AG10803 (cell line): ENCODE data around the gene YJU2.
"Not testable (repeated sequence)": the region's sequence is repeated elsewhere in the genome, so short reads cannot be mapped to it uniquely, and the experiment has no call there.

Experiments
- DNase-seq: peaks from one replicate; pipeline ENCODE4 v3.0.0; 2010; ENCODE audit warnings: low read depth
- H3K4me3 ChIP-seq: 2 replicates; pipeline ENCODE4 v1.5.1; 2011; ENCODE audit warnings: mild to moderate bottlenecking, low read length, control low read depth
- CTCF ChIP-seq: conservative IDR thresholded peaks from 2 replicates; pipeline ENCODE4 v1.5.1; 2011; ENCODE audit warnings: mild to moderate bottlenecking, low read length, control low read depth, inconsistent platforms

YJU2 gene

GRCh38 chr19:4284974-4285373 is 38.1 kb downstream of the YJU2 start:
- DNase-seq, result no peak
- TF ChIP-seq CTCF, result no peak
- no peak overlapping the region for H3K4me3 ChIP-seq

- not testable (repeated sequence) for H3K4me3 ChIP-seq, DNase-seq
Observed at GRCh38 chr19:4286141-4286540, 39.3 kb downstream of the YJU2 start.

- TF ChIP-seq CTCF, result no peak
- DNase-seq, result no peak
- no peak overlapping the region for H3K4me3 ChIP-seq
Observed at GRCh38 chr19:4288091-4288777, 41.4 kb downstream of the YJU2 start.

GRCh38 chr19:4291184-4291732 is 44.4 kb downstream of the YJU2 start:
- H3K4me3 ChIP-seq, result no peak overlapping the region
- DNase-seq, result no peak
- no peak for TF ChIP-seq CTCF

- DNase-seq, result no peak
- no peak for TF ChIP-seq CTCF
- H3K4me3 ChIP-seq, result no peak overlapping the region
Observed at GRCh38 chr19:4292515-4292914, 45.6 kb downstream of the YJU2 start.

- TF ChIP-seq CTCF, result no peak
- DNase-seq, result no peak
- H3K4me3 ChIP-seq, result no peak overlapping the region
Observed at GRCh38 chr19:4294389-4294788, 47.5 kb downstream of the YJU2 start.

GRCh38 chr19:4295972-4296771 is 49.3 kb downstream of the YJU2 start:
- H3K4me3 ChIP-seq, result no peak overlapping the region
- TF ChIP-seq CTCF, result no peak
- DNase-seq, result peak; percentile 12
